ENCODE data around the gene ARHGAP22. TPM values are rescaled to one million over a fixed set of nuclear protein-coding genes. Genes with fewer than 3 reads are reported as not detected.
A peak's percentile ranks its signal among the peaks of the same experiment; 100 is the strongest.

The ARHGAP22 gene
- polyA plus RNA-seq, 3 donors: 1.5 to 7.8 (median 1.9) TPM

DNA sequence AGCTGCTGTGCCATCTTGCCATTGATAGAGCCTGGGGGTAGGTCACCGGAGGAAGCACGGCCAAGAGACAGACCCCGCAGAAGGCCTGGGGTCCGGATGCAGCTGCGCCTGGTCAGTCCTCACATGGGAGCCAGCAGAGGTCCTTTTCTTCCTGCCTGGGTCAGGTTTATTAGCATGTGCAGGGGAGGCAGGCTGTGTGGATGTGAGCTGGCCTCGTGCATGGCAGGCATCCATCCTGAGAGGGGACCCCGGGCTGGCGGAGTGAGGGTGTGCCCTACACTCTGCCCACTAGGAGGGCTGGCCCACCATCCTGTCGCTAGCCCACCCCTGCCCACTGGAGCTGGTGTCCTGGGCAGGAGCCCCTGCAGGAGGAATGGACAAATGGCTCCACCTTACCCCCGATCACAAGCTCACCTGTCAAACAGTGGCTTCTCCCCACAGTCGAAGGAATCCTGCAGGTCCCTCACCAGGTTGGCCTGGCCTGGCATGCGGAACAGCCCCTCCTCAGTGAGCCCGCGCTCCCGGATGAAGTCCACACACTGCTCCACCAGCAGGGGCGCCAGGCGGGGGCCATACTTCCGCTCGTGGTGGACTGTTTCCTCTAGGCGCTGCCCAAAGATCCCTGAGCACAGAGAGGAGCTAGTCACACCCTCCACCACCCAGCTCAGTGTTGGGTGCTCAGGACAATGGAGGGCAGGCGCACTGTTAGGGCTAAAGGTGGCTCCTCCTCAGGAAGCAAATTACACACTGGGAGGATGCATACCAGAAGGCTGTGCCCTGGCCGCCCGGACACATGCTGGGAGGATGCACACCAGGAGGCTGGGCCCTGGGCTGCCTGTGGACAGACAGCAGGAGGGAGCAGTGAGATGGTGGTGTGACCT is 145.4 kb downstream of the ARHGAP22 start:
- H3K9me3 Mint-ChIP-seq: no peaks in the 10 kb centered on the region
- H3K27ac Mint-ChIP-seq: no peak overlapping the region
- H4K20me1 ChIP-seq (ENCODE audit: insufficient read depth, low read length): no peaks in the 10 kb centered on the region
- H3K4me1 ChIP-seq (ENCODE audit: control insufficient read depth in 1 of 2, insufficient read depth in 2 of 2, low read length in 2 of 2): peaks cover 26 to 30% of the 10 kb centered on the region in 2 donors
- H3K36me3 Mint-ChIP-seq: no peaks in the 10 kb centered on the region
- no peak overlapping the region for H2AFZ ChIP-seq (ENCODE audit: insufficient read depth, low read depth, low read length, poor library complexity, severe bottlenecking)
- H3K36me3 ChIP-seq (replicated peaks in 1 of 2; ENCODE audit: control insufficient read depth in 1 of 2, insufficient read depth in 2 of 2, low read length in 2 of 2): no peaks in the 10 kb centered on the region
- intact Hi-C loops (cut with micrococcal nuclease): no loop called here
- no peaks in the 10 kb centered on the region for H3K27me3 ChIP-seq (ENCODE audit: control insufficient read depth in 2 of 2, insufficient read depth in 2 of 2, low read length in 2 of 2)
- no peak overlapping the region for H3K4me3 ChIP-seq (replicated peaks in 1 of 3; ENCODE audit: low read depth in 2 of 3, low read length in 3 of 3)
- peaks cover 20% of the 10 kb centered on the region for H3K4me1 Mint-ChIP-seq
- WGBS (ENCODE audit: insufficient coverage): 58% methylated on average over 17 of the region's 23 CpGs
- H3K9me3 ChIP-seq (replicated peaks in 1 of 2; ENCODE audit: control insufficient read depth in 1 of 2, insufficient read depth in 1 of 2, low read length in 2 of 2): no peaks in the 10 kb centered on the region
- TF ChIP-seq, protein P1, sequence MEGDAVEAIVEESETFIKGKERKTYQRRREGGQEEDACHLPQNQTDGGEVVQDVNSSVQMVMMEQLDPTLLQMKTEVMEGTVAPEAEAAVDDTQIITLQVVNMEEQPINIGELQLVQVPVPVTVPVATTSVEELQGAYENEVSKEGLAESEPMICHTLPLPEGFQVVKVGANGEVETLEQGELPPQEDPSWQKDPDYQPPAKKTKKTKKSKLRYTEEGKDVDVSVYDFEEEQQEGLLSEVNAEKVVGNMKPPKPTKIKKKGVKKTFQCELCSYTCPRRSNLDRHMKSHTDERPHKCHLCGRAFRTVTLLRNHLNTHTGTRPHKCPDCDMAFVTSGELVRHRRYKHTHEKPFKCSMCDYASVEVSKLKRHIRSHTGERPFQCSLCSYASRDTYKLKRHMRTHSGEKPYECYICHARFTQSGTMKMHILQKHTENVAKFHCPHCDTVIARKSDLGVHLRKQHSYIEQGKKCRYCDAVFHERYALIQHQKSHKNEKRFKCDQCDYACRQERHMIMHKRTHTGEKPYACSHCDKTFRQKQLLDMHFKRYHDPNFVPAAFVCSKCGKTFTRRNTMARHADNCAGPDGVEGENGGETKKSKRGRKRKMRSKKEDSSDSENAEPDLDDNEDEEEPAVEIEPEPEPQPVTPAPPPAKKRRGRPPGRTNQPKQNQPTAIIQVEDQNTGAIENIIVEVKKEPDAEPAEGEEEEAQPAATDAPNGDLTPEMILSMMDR (IDR thresholded peaks at IDR 0.05): peak; percentile 30
- no peak overlapping the region for H3K27ac ChIP-seq (ENCODE audit: low read depth in 1 of 2, low read length in 2 of 2)
- peak in 2 of 3 donors; percentile 15 to 24 for DNase-seq
- H3K9ac ChIP-seq (ENCODE audit: insufficient read depth, low read length, poor library complexity, severe bottlenecking): no peak overlapping the region
- no peak overlapping the region for H3K4me2 ChIP-seq (replicated peaks; ENCODE audit: extremely low read depth, low read length, poor library complexity, severe bottlenecking)
- H3K79me2 ChIP-seq (ENCODE audit: insufficient read depth, low read length): no peaks in the 10 kb centered on the region
- H3K4me3 Mint-ChIP-seq: no peak overlapping the region
- peaks cover 3 to 5% (median 4%) of the 10 kb centered on the region in 3 donors for H3K27me3 Mint-ChIP-seq (ENCODE audit: low read depth in 3 of 3)

DNA sequence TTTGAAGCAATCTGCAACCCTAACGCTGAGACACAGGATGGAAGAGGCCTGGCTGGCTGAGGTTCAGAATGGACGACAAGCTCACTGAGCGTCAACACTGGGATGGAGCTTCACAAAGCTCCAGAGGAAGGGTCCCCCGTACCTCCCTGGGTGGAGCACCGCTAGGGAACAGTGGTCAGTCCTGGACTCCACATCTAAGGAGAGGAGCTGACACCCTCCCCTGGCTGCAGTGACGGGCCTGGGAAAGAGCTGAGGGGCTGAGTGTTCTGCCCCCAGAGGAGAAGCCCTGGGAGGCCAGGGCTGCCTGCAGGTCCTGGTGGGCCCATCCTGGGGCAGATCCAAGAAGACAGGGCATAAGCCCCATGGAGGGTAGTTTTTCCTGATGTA is 146.2 kb downstream of the ARHGAP22 start:
- Mint-ChIP-seq H3K27me3 (ENCODE audit: low read depth in 3 of 3) (peaks cover 0 to 3% (median 1%) of the 10 kb centered on the region in 3 donors), H3K27ac (no peak overlapping the region), H3K36me3 (no peaks in the 10 kb centered on the region), H3K4me3 (no peak overlapping the region), H3K9me3 (no peaks in the 10 kb centered on the region), H3K4me1 (peaks cover 20% of the 10 kb centered on the region)
- intact Hi-C loops (cut with micrococcal nuclease): no loop called here
- no peaks in the 10 kb centered on the region for H4K20me1 ChIP-seq (ENCODE audit: insufficient read depth, low read length)
- peaks cover 26 to 30% of the 10 kb centered on the region in 2 donors for H3K4me1 ChIP-seq (ENCODE audit: control insufficient read depth in 1 of 2, insufficient read depth in 2 of 2, low read length in 2 of 2)
- TF ChIP-seq, protein P1 (IDR thresholded peaks at IDR 0.05): no peak
- H3K79me2 ChIP-seq (ENCODE audit: insufficient read depth, low read length): no peaks in the 10 kb centered on the region
- no peak overlapping the region for H3K4me2 ChIP-seq (replicated peaks; ENCODE audit: extremely low read depth, low read length, poor library complexity, severe bottlenecking)
- no peak overlapping the region for H3K27ac ChIP-seq (ENCODE audit: low read depth in 1 of 2, low read length in 2 of 2)
- no peak for DNase-seq
- WGBS (ENCODE audit: insufficient coverage): 75% methylated on average over 6 of the region's 6 CpGs
- H3K27me3 ChIP-seq (ENCODE audit: control insufficient read depth in 2 of 2, insufficient read depth in 2 of 2, low read length in 2 of 2): no peaks in the 10 kb centered on the region
- H2AFZ ChIP-seq (ENCODE audit: insufficient read depth, low read depth, low read length, poor library complexity, severe bottlenecking): no peak overlapping the region
- no peaks in the 10 kb centered on the region for H3K36me3 ChIP-seq (replicated peaks in 1 of 2; ENCODE audit: control insufficient read depth in 1 of 2, insufficient read depth in 2 of 2, low read length in 2 of 2)
- no peak overlapping the region for H3K9ac ChIP-seq (ENCODE audit: insufficient read depth, low read length, poor library complexity, severe bottlenecking)
- no peaks in the 10 kb centered on the region for H3K9me3 ChIP-seq (replicated peaks in 1 of 2; ENCODE audit: control insufficient read depth in 1 of 2, insufficient read depth in 1 of 2, low read length in 2 of 2)
- H3K4me3 ChIP-seq (replicated peaks in 1 of 3; ENCODE audit: low read depth in 2 of 3, low read length in 3 of 3): no peak overlapping the region

Measured in CD14-positive monocyte (primary cell).